LoVo (cell line): ENCODE results near the gene KIAA0040.

Source experiments
- DNase-seq: peaks from one replicate; pipeline ENCODE4 v3.0.0-alpha.2; 2016; ENCODE audit warnings: low spot score

Gene KIAA0040

GRCh38 chr1:175200678-175201521 is 8.3 kb upstream of the KIAA0040 start:
- no peak for DNase-seq

DNA sequence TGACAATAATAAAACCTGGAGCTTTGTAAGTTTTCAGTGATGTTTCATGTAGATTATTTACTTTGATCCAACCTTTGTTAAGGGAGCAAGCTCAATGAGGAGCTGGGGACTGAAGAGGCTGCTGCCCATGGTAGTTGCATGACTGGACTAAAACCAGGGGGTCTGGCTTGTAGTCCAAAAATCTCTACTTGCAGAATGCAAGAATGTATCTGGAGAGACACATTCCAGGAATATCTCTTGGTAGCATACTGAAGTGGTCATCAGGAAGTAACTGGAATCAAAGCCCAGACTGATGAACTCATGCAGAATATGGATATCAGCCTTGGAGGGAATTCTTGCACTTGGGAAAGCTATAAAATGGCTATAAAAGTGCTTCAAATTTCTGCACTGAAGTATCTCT is 5.8 kb upstream of the KIAA0040 start:
- DNase-seq, result no peak

GRCh38 chr1:175197531-175197930 is 5.0 kb upstream of the KIAA0040 start:
- peak; percentile 86 for DNase-seq

DNA sequence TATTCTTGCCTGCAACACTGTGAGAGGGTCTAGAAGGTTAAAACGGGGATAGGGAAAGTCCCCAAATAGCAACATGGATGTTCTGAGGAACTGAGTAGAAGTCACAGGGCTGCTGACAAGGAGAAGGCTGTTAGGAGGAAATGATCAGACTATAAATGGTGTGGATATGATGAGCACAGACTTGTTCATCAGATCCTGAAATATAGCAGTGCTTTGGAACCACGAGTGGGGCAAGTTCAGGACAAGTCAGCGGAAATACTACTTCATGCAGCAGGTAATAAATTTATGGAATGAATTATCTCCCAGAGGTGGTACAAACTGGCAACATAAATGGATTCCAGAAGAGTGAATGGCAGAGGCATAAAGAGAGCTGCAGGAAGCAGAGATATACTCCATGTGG is 3.2 kb upstream of the KIAA0040 start:
- DNase-seq, result no peak

- DNase-seq, result no peak
Measured at GRCh38 chr1:175195281-175195680, 2.7 kb upstream of the KIAA0040 start.

DNA sequence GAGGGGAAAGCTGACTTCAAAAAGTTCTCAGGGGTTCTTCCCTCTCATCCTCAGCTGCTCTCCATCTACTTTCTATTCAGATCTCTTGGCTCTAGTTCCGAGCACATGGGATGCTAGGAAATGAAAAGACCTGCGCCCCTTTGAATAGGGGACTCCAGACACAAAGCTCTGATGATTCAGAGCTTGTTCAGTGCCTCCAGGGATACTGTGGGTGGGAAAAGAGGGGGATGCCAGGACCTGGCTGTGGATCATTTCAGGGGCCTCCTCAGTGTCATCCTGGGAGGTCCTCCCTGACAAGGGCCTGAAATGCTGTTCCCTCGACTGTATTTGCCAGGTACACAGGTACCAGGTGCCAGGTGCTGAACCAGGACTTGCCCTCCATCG is 943 bp upstream of the KIAA0040 start:
- DNase-seq, result no peak

DNA sequence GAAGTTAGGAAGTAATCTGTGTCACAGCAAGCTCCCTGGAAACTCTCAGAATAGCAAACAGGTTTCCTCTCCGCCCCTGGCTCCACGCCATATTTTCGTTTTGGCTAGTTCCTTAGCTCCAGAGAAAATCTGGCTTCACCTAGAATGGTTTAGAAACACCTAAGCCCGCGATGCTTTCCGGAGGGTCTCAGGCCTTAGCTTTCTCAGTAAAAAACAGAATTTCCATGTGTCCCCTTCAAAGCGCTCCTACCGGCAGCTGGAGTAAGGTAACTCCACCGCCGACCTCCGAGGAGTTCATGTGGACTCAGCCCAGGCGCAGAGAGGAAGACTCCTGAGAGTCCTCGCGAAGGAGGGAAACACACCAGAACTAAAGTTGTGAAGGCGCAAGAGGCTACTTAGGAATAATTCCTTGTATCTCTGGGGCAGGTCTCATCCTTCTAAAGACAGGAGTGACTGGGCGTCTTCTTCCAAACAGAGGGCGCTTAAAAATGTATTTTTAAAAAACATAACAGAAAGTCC is 406 bp downstream of the KIAA0040 start:
- peak; percentile 67 for DNase-seq

GRCh38 chr1:175191659-175192058 is 917 bp downstream of the KIAA0040 start:
- DNase-seq, result peak; percentile 31

DNA sequence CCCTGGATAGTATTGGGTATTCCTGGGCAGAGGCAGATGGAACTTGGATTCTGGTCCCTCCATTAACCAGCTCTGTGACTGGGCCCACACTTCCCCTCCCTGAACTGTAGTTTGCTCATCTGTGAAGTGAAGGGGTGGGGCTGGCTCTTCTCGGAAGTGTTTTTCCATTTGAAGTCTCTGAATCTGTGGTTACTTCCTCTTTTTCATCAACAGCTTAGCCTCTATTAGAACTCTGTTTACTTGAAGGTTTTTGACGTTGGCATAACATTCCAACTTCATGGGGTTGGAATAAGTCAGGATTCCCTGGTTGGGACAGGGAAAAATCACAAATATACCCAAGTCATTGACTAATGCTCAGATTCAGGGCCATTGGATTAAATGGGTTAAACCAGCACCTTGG is 3.6 kb downstream of the KIAA0040 start:
- no peak for DNase-seq

- no peak for DNase-seq
Measured at GRCh38 chr1:175186433-175187160, 6.0 kb downstream of the KIAA0040 start.

DNA sequence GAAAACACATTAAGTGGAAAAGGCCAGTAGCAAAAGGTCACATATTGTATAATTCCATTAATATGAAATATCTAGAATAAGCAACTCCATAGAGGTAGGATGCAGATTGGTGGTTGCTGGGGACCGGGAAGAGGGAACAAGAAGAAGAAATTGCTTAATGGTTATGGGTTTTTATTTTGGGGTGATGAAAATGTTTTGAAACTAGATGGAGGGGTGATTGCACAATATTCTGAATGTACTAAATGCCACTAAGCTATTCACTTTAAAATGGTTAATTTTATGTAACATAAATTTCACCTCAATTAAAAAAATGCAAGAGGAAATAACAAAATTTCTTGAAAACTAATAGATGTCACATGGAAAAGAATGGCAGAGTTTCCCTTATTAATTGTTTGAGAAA is 6.7 kb downstream of the KIAA0040 start:
- DNase-seq, result no peak

DNA sequence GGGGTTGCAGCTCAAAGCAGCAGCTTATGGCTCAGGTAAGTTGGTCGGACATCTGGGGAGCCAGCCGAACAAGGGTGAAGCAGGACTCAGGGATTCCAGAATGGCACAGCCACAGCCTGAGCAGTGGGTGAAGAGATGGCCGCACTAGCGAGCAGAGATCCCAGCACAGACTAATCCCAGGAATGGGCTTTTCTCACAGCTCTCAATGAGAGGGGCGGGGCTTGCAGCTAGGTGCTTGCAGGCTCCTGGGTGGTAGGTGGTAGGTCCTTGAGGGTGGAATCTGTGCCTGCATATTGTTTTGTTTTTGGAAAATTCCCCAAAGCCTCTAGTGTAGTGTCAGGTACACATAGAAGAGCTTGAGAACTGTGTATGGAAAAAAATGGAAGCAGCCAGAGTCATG is 9.0 kb downstream of the KIAA0040 start:
- DNase-seq, result no peak

- no peak for DNase-seq
Measured at GRCh38 chr1:175182201-175182746, 10.3 kb downstream of the KIAA0040 start.

- no peak for DNase-seq
Measured at GRCh38 chr1:175179837-175180590, 12.6 kb downstream of the KIAA0040 start.

- no peak for DNase-seq
Measured at GRCh38 chr1:175178456-175178855, 14.1 kb downstream of the KIAA0040 start.

DNA sequence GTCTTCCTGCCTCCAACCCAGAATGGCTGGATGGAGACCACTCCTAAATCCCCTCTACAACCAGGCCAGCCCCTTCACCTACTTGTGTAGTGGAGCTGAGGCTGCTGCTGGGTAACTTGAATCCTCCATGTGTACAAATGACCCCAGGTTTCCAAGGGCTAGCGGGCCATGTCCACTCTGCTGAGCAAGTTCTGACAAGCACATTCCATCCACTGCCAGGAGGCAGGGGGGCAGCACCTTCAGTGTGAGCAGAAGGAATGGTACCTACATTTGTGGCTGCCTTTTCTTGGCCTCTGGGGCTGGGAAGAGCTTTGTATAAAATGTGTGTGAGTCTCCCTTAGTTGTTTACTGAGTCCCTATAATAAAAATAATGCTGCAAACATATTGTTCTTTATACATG is 14.5 kb downstream of the KIAA0040 start:
- no peak for DNase-seq

DNA sequence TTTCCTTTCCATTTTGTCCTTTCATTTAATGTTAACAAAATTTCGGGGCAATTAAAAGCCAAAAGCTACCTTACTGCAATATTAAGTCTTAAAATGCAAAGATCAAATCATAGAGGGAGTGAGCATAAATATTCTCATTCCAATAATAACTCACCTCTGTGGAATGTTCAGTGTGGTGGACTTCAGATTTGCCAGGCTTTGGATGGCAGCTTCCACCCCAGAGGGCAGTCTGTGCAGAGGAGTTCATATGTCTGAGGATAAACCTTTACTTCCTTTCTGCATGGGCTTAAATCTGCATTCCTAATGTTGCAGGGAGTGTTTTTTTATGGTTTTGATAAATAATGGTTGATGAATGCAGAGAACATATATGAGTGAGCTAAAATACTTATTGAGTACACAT is 16.3 kb downstream of the KIAA0040 start:
- no peak for DNase-seq

DNA sequence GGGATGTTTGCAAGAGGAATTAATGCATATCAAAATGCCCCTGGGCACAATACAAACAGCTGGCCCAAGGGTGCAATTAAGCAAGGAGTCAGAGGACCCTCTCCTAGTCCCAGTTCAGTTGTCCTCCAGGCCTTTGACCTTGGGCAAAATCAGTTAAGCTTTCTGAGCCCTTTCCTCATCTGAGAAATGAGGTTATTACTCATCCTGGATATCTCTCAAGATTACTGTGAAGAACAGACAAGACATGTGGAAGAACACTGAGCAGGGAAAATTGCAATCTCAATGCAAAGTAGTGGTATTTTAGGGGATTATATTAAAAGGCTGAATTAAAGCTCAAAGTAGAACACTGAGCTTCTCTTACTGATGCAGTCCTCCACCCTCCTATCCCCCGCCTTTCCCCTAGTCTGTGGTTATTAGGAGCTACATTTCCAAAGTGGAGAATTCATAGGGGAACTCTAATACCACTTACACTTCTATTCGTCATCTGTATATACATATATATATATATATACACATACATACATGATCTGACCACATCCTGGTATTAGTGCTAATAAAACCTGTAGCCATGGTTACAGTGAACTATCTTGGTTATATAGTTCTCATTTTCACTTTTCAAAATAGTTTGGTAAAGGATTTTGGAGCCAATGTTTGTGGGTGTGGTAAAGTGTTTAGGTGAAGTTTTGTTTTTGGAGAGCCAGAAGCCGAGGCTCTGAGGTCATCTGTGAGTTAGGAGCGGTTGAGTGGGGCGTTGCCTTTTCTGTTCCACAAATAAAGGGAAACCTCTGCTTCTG is 18.1 kb downstream of the KIAA0040 start:
- no peak for DNase-seq

- no peak for DNase-seq
Measured at GRCh38 chr1:175173531-175173930, 19.0 kb downstream of the KIAA0040 start.

DNA sequence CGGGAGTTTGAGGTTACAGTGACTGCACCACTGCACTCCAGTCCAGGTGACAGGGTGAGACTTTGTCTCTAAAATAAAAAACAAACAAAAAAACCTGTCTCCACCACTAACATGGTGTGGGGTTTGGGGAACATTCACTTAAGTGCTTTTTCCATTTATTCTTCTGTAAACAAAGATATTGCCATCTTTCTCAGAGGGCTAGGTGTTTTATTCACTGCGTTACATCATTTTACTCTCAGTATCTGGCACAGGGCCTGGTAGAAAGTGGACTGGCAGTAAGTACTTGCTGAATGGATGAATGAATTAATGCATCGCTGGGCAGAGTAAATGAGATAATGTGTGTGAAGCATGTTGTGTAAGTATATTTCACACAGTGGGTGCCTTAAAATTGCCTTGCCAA is 20.1 kb downstream of the KIAA0040 start:
- DNase-seq, result no peak
